AG09319 (cell line): ENCODE results near the gene SOS1.
A peak's percentile ranks its signal among the peaks of the same experiment; 100 is the strongest.

Experiments
- DNase-seq: peaks from one replicate; pipeline ENCODE4 v3.0.0-alpha.2; 2010; ENCODE audit warnings: low read depth; ENCODE audit errors: extremely low read depth
- TF ChIP-seq, protein P1 (sequence below): IDR thresholded peaks from 2 replicates; pipeline ENCODE4 v1.5.1; 2011; ENCODE audit warnings: low read depth, mild to moderate bottlenecking, inconsistent platforms, low read length, moderate library complexity

Gene SOS1

GRCh38 chr2:38948995-38949394, 171.9 kb downstream of the SOS1 start:
- TF ChIP-seq, protein P1, sequence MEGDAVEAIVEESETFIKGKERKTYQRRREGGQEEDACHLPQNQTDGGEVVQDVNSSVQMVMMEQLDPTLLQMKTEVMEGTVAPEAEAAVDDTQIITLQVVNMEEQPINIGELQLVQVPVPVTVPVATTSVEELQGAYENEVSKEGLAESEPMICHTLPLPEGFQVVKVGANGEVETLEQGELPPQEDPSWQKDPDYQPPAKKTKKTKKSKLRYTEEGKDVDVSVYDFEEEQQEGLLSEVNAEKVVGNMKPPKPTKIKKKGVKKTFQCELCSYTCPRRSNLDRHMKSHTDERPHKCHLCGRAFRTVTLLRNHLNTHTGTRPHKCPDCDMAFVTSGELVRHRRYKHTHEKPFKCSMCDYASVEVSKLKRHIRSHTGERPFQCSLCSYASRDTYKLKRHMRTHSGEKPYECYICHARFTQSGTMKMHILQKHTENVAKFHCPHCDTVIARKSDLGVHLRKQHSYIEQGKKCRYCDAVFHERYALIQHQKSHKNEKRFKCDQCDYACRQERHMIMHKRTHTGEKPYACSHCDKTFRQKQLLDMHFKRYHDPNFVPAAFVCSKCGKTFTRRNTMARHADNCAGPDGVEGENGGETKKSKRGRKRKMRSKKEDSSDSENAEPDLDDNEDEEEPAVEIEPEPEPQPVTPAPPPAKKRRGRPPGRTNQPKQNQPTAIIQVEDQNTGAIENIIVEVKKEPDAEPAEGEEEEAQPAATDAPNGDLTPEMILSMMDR = no peak
- DNase-seq = no peak

DNA sequence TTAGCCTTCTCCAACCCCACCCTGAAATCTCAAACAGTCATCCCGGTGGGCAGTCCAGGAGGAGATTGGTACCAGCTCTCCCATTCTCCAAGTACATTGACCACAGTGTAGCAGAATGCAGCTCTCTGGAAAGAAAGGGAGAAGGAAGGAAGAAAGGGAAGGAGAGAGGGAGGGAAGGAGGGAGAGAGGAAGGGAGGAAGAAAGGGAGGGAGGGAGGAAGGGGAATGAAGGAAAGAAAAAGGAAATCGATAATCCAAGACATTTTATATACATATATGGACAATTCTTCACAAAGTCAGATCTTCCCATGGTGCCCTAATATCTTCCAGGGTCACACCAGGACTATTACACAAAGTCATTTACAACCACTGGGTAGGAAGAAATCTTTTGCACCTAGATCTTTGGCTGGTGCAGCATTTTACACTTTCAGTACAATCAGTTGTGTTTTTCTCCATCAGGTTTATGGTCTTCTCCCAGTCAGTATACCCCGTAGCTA, 172.4 kb downstream of the SOS1 start:
- DNase-seq = no peak
- TF ChIP-seq, protein P1 = no peak

- DNase-seq = peak; percentile 29
- TF ChIP-seq, protein P1 = peak; percentile 67
These were observed 173.3 kb downstream of the SOS1 start for GRCh38 chr2:38947241-38948239.

DNA sequence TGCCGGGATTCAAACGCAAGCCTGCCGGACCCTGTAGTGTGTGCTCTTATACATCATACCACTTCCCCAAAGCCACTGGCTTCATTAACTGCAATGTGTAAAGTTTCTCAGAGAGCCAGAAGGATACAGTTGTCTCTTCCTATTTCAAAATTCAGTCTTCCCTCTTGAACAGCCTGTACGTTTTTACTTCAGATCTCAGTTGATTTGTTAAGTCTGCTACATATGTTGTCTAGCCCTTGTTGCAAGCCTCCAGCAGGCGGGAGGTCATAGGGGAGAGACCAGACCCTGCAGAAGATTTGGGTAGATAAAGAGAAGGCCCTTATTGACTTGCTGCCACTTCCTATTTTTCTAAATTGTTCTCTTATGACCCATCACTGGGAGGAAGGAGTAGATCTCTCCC, 174.9 kb downstream of the SOS1 start:
- DNase-seq = no peak
- TF ChIP-seq, protein P1 = no peak

GRCh38 chr2:38945372-38945771, 175.5 kb downstream of the SOS1 start:
- TF ChIP-seq, protein P1 = no peak
- DNase-seq = no peak

DNA sequence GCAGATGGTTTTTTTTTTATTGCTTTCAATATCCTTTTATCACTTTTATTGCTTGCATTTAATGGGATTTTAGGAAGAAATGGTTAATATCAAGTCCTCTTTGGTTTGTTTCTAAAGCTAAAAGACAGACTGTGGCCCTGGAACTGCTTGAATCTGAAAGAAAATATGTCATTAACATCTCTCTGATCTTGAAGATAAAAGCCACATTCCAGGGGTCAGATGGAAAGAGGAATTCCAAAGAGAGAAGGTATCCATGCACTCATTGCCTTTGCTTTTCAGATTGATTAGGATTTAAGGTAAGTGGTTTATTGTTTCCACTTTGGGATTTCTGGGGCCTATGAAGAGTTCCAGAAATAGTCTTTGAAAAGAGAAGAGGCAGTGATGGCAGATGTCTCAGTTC, 177.1 kb downstream of the SOS1 start:
- DNase-seq = no peak
- TF ChIP-seq, protein P1 = no peak

DNA sequence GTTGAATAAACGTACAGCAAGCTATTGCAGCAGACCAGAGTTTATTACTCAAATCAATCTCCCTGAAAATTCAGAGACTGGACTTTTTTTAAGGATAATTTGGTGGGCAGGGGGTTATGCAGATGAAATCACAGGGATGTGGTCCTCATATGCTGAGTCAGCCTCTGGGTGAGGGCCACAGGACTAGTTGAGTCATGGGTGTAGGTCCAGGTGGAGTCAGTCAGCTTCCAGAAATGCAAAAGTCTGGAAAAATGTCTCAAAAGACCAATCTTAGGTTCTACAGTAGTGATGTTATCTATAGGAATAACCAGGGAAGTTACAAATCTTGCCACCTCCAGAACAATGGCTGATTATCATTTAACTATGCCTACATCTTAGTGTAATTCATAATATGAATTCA, 180.1 kb downstream of the SOS1 start:
- DNase-seq = no peak
- TF ChIP-seq, protein P1 = no peak
